Epidermal melanocyte (primary cell): ENCODE measurements around the gene ESYT2.

ENCODE experiments used
- DNase-seq: peaks from one replicate; pipeline ENCODE4 v3.0.0; 2011; ENCODE audit warnings: low spot score; ENCODE audit not compliant: insufficient read length

ESYT2 gene

GRCh38 chr7:158827411-158828132 is 1.7 kb downstream of the ESYT2 start:
- no peak for DNase-seq

GRCh38 chr7:158825628-158826289 is 3.5 kb downstream of the ESYT2 start:
- no peak for DNase-seq

- no peak for DNase-seq
Observed at GRCh38 chr7:158824028-158824427, 5.3 kb downstream of the ESYT2 start.

- DNase-seq = peak; percentile 44
Observed at GRCh38 chr7:158821171-158822031, 7.9 kb downstream of the ESYT2 start.

GRCh38 chr7:158820656-158821055 is 8.7 kb downstream of the ESYT2 start:
- no peak for DNase-seq

GRCh38 chr7:158819571-158820203 is 9.6 kb downstream of the ESYT2 start:
- DNase-seq = no peak

- peak; percentile 74 for DNase-seq
Observed at GRCh38 chr7:158818325-158819213, 10.7 kb downstream of the ESYT2 start.

GRCh38 chr7:158816995-158817394 is 12.3 kb downstream of the ESYT2 start:
- no peak for DNase-seq

- DNase-seq = no peak
Observed at GRCh38 chr7:158816271-158816670, 13.0 kb downstream of the ESYT2 start.

- no peak for DNase-seq
Observed at GRCh38 chr7:158815800-158816128, 13.5 kb downstream of the ESYT2 start.

- no peak for DNase-seq
Observed at GRCh38 chr7:158815083-158815799, 14.1 kb downstream of the ESYT2 start.

- no peak for DNase-seq
Observed at GRCh38 chr7:158814637-158815036, 14.7 kb downstream of the ESYT2 start.

GRCh38 chr7:158812684-158813083 is 16.6 kb downstream of the ESYT2 start:
- no peak for DNase-seq

GRCh38 chr7:158811894-158812293 is 17.4 kb downstream of the ESYT2 start:
- DNase-seq = no peak

GRCh38 chr7:158811461-158811860 is 17.8 kb downstream of the ESYT2 start:
- no peak for DNase-seq

GRCh38 chr7:158810846-158811245 is 18.5 kb downstream of the ESYT2 start:
- DNase-seq = no peak

GRCh38 chr7:158809596-158809995 is 19.7 kb downstream of the ESYT2 start:
- DNase-seq = no peak

- DNase-seq = no peak
Observed at GRCh38 chr7:158808126-158808525, 21.2 kb downstream of the ESYT2 start.

- DNase-seq = no peak
Observed at GRCh38 chr7:158805937-158806336, 23.4 kb downstream of the ESYT2 start.

GRCh38 chr7:158805414-158805813 is 23.9 kb downstream of the ESYT2 start:
- DNase-seq = no peak
